Brain microvascular endothelial cell (primary cell): ENCODE results near the gene YTHDF1.
A peak's percentile ranks its signal among the peaks of the same experiment; 100 is the strongest.

ENCODE experiments used
- DNase-seq: peaks from one replicate; pipeline ENCODE4 v3.0.0-alpha.2; 2020
- H3K27ac ChIP-seq: fragments of 250-450 bp; sonication (Bioruptor Pico); 2 replicates; pipeline ENCODE4 v1.5.1; 2020; ENCODE audit warnings: mild to moderate bottlenecking, moderate library complexity
- H3K27me3 ChIP-seq: fragments of 250-450 bp; sonication (Bioruptor Pico); replicated peaks from 2 replicates; pipeline ENCODE4 v1.5.1; 2020; ENCODE audit warnings: mild to moderate bottlenecking
- H3K36me3 ChIP-seq: fragments of 250-450 bp; sonication (Bioruptor Pico); replicated peaks from 2 replicates; pipeline ENCODE4 v1.5.1; 2020; ENCODE audit warnings: mild to moderate bottlenecking
- H3K4me3 ChIP-seq: 2 replicates; pipeline ENCODE4 v1.5.1; 2011; ENCODE audit warnings: low read depth, mild to moderate bottlenecking, control low read depth, low read length, moderate library complexity
- in situ Hi-C: cut with HindIII; loops from 2 replicates; pipeline ENCODE4 v1.10.0; 2017; ENCODE audit warnings: low sequenced_read_pairs, low pct_ligation_motif_present
- TF ChIP-seq, protein P1 (sequence below): IDR thresholded peaks from 2 replicates; pipeline ENCODE4 v1.5.1; 2011; ENCODE audit warnings: low read depth, mild to moderate bottlenecking, moderate library complexity, low read length, control low read depth, inconsistent platforms; ENCODE audit errors: missing control alignments

The YTHDF1 gene

DNA sequence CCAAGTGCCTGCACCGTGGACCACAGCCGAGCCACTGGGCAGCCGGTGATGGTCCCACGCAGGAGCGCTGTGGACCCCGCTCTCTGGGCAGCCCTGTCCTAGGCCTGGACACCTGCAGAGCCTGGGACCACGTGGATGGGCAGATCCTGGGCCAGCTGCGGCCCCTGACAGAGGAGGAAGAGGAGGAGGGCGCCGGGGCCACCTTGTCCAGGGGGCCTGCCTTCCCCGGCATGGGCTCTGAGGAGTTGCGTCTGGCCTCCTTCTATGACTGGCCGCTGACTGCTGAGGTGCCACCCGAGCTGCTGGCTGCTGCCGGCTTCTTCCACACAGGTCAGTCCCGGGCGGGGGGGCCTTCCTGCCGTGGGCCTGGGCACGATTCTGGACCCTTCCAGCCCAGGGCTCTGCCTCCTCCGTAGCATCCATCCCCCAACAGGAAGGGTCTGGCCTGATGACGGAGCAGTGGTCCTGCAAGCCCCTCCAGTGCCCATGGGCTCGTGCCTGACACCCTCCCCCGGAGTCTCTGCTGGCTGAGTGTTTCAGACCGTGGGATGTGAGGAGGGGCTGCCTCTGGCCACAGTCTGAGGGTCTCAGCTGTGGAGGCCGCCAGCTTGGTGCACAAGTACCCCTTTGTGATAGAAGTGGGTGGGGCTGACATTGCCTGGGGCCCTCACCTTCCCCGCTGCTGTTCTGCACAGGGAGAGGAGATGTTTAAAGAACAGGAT lies 20.3 kb upstream of the YTHDF1 start:
- H3K4me3 ChIP-seq, result no peak overlapping the region
- H3K36me3 ChIP-seq, result no peaks in the 10 kb centered on the region
- TF ChIP-seq, protein P1, sequence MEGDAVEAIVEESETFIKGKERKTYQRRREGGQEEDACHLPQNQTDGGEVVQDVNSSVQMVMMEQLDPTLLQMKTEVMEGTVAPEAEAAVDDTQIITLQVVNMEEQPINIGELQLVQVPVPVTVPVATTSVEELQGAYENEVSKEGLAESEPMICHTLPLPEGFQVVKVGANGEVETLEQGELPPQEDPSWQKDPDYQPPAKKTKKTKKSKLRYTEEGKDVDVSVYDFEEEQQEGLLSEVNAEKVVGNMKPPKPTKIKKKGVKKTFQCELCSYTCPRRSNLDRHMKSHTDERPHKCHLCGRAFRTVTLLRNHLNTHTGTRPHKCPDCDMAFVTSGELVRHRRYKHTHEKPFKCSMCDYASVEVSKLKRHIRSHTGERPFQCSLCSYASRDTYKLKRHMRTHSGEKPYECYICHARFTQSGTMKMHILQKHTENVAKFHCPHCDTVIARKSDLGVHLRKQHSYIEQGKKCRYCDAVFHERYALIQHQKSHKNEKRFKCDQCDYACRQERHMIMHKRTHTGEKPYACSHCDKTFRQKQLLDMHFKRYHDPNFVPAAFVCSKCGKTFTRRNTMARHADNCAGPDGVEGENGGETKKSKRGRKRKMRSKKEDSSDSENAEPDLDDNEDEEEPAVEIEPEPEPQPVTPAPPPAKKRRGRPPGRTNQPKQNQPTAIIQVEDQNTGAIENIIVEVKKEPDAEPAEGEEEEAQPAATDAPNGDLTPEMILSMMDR, result no peak
- H3K27ac ChIP-seq, result no peak overlapping the region
- DNase-seq, result no peak
- H3K27me3 ChIP-seq, result no peaks in the 10 kb centered on the region
- in situ Hi-C loops, result no loop called here

DNA sequence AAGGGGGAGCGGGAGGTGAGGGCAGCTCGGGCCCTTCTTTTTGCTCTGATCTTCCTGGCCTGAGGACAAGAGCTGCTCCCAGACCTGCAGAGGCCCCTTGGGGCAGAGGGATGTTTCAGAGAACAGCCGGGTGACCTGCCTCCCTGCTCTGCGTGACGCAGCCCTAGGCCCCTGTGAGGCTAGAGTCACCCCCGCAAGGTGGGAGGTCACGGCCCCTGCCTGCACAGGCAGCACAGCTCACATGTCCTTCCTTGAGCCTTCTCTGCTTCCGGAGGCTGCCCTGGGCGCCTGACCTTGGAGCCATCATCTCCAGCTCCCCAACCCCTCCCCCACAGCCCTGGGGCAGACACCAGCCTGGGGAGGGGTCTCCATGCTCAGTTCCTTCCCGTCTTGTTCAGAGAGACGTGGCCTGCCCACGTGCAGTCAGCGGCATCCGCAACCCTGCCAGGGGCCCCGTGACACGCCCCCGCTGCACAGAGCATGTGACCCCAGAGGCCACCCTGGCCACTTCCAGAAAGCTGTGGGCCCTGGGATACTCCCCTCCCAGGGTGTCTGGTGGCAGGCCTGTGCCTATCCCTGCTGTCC lies 19.6 kb upstream of the YTHDF1 start, which contains the start of gene BIRC7:
Gene BIRC7 (plus strand): TSS at position 507 of the 585 bp plus-strand sequence. CDS start 192 bp downstream, outside the sequence.
- in situ Hi-C loops, result no loop called here
- Histone ChIP-seq H3K36me3 (no peaks in the 10 kb centered on the region), H3K4me3 (no peak within 1 kb of the TSS), H3K27ac (no peak within 1 kb of the TSS), H3K27me3 (no peaks in the 10 kb centered on the region)
- TF ChIP-seq, protein P1, result no peak
- DNase-seq, result no peak

GRCh38 chr20:63234693-63235398 lies 18.9 kb upstream of the YTHDF1 start:
- TF ChIP-seq, protein P1, result peak; percentile 59
- Histone ChIP-seq H3K27ac (no peak overlapping the region), H3K4me3 (no peak overlapping the region), H3K27me3 (no peaks in the 10 kb centered on the region), H3K36me3 (no peaks in the 10 kb centered on the region)
- no peak for DNase-seq
- in situ Hi-C loops, result no loop called here

GRCh38 chr20:63233924-63234323 lies 18.0 kb upstream of the YTHDF1 start:
- in situ Hi-C loops, result no loop called here

GRCh38 chr20:63233061-63233344 lies 17.1 kb upstream of the YTHDF1 start:
- Histone ChIP-seq H3K36me3 (no peaks in the 10 kb centered on the region), H3K27ac (peak overlapping the region; percentile 80), H3K4me3 (no peak overlapping the region), H3K27me3 (no peaks in the 10 kb centered on the region)
- no peak for DNase-seq
- TF ChIP-seq, protein P1, result no peak
- in situ Hi-C loops, result no loop called here

More at GRCh38 chr20:63233924-63234323, 18.0 kb upstream of the YTHDF1 start:
- Histone ChIP-seq H3K36me3 (no peaks in the 10 kb centered on the region), H3K4me3 (no peak overlapping the region), H3K27ac (no peak overlapping the region), H3K27me3 (no peaks in the 10 kb centered on the region)
- no peak for DNase-seq
- TF ChIP-seq, protein P1, result no peak
